PC-3 (cell line): ENCODE data around the gene PRDM1. TPM values are rescaled to one million over a fixed set of nuclear protein-coding genes. Genes with fewer than 3 reads are reported as not detected.

Source experiments
- ATAC-seq: fragments of 200-7000 bp; cut with Tn5 transposase; 2 replicates; pipeline ENCODE4 v1.9.1; 2020; ENCODE audit warnings: mild to moderate bottlenecking, moderate library complexity
- BruUV-seq: library from RNA; stranded (reverse); fragments of 400-500 nt; replicated peaks from 2 replicates; lab custom pipeline; 2021; lab: Mats Ljungman, UMichigan
- CTCF ChIA-PET: fragments of 300-600 bp; sonication (Branson Sonifier 250); formaldehyde crosslinking; loops from one replicate; lab custom pipeline; 2022; ENCODE audit warnings: antibody characterized with exemption; lab: Charles Lee
- POLR2A ChIA-PET: fragments of 300-600 bp; sonication (Branson Sonifier 250); formaldehyde crosslinking; loops from one replicate; lab custom pipeline; 2022; ENCODE audit warnings: antibody characterized with exemption; ENCODE audit not compliant: unreplicated experiment; lab: Charles Lee
- DNase-seq: peaks from one replicate; pipeline ENCODE4 v3.0.0-alpha.2; 2015
- H2AFZ ChIP-seq: fragments of 300-600 bp; sonication (generic); 2 replicates; pipeline ENCODE4 v1.6.0; 2016; ENCODE audit warnings: antibody characterized with exemption, low read length
- H3F3A ChIP-seq: fragments of 300-600 bp; sonication (generic); one replicate; pipeline ENCODE4 v1.6.0; 2017; ENCODE audit warnings: antibody characterized with exemption, low read length, control low read depth, mild to moderate bottlenecking; ENCODE audit not compliant: unreplicated experiment
- H3K27ac ChIP-seq: fragments of 300-600 bp; sonication (generic); 2 replicates; pipeline ENCODE4 v1.5.1; 2016; ENCODE audit warnings: mild to moderate bottlenecking, low read length
- H3K27me3 ChIP-seq: fragments of 300-600 bp; sonication (generic); 2 replicates; pipeline ENCODE4 v1.6.1; 2016; ENCODE audit warnings: low read length, mixed read lengths
- H3K36me3 ChIP-seq: fragments of 300-600 bp; sonication (generic); 2 replicates; pipeline ENCODE4 v1.6.1; 2016; ENCODE audit warnings: low read depth, mixed run types, low read length, mixed read lengths
- H3K4me1 ChIP-seq: fragments of 300-600 bp; sonication (generic); 2 replicates; pipeline ENCODE4 v1.5.1; 2016; ENCODE audit warnings: low read length; ENCODE audit not compliant: insufficient read depth
- H3K4me2 ChIP-seq: fragments of 300-600 bp; sonication (generic); 2 replicates; pipeline ENCODE4 v1.6.0; 2016; ENCODE audit warnings: low read length
- H3K4me3 ChIP-seq: fragments of 300-600 bp; sonication (generic); 2 replicates; pipeline ENCODE4 v1.5.1; 2016; ENCODE audit warnings: mild to moderate bottlenecking, low read length, mixed read lengths
- H3K79me2 ChIP-seq: fragments of 300-600 bp; sonication (generic); 2 replicates; pipeline ENCODE4 v1.6.1; 2017; ENCODE audit warnings: low read length, mixed read lengths
- H3K9ac ChIP-seq: fragments of 300-600 bp; sonication (generic); 2 replicates; pipeline ENCODE4 v1.6.0; 2016; ENCODE audit warnings: mild to moderate bottlenecking, low read length
- H3K9me2 ChIP-seq: fragments of 300-600 bp; sonication (generic); replicated peaks from 2 replicates; pipeline ENCODE4 v1.6.1; 2016; ENCODE audit warnings: mixed run types, low read length, mixed read lengths
- H3K9me3 ChIP-seq: fragments of 300-600 bp; sonication (generic); 2 replicates; pipeline ENCODE4 v1.6.1; 2016; ENCODE audit warnings: low read length, mixed read lengths
- H4K20me1 ChIP-seq: fragments of 300-600 bp; sonication (generic); 2 replicates; pipeline ENCODE4 v1.6.1; 2016; ENCODE audit warnings: low read length, mixed read lengths
- EZH2 ChIP-seq: fragments of 300-600 bp; sonication (generic); IDR thresholded peaks from one replicate; pipeline ENCODE4 v1.6.1; 2017; ENCODE audit warnings: antibody characterized with exemption, mild to moderate bottlenecking, low read length; ENCODE audit not compliant: unreplicated experiment
- EZH2phosphoT487 ChIP-seq: fragments of 300-600 bp; sonication (generic); IDR thresholded peaks from 2 replicates; pipeline ENCODE4 v1.6.1; 2018; ENCODE audit warnings: mild to moderate bottlenecking, antibody characterized with exemption, low read length, borderline replicate concordance
- intact Hi-C: fragments of 100-400 bp; cut with micrococcal nuclease; formaldehyde crosslinking; loops from 2 replicates; pipeline ENCODE4 v1.9.0; 2023
- total RNA-seq: library from RNA; depleted of rRNA; stranded (reverse); fragments of >200 nt; gene quantifications from 2 replicates; pipeline ENCODE4 v1.2.3, GENCODE V29; 2014
- TF ChIP-seq, protein P1 (sequence below): fragments of 300-600 bp; sonication (generic); conservative IDR thresholded peaks from 2 replicates; pipeline ENCODE4 v1.5.1; 2017; ENCODE audit warnings: antibody characterized with exemption, low read depth, mild to moderate bottlenecking, low read length

The PRDM1 gene
- total RNA-seq, 1 experiment from 2014 or later = 2.0 TPM

DNA sequence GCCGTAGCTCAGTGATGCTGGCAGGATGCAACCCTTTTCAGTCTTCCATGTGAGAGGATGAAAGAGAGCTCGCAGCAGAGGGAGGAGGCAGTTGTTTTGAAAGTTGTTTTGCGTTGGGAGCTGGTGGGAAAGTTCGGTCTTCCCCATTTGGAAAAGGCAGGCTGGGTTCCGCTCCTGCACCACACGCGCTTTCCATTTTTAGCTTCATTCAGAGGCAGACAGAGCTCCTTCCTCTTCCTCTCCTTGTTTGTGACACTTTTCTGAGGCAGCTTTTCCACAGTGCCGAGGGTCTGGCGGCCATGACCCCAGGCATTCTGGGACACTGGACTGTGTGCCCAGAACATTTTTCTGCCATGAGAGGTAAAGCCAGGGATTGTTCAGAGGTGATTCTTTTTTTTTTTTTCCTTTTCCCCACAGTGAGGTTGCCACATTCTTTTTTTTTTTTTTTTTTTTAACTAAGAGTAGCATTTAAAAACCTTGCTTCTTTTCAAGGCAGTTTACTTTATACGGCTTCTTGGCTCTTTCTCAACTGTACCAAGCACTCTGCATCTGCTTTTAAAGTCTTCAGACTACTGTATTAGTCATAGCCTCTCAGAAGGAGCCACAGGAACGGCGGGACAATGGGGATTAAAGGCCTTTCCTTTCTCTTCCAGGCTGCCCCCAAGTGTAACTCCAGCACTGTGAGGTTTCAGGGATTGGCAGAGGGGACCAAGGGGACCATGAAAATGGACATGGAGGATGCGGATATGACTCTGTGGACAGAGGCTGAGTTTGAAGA lies 1.6 kb downstream of the PRDM1 start:
- H3K4me1 ChIP-seq = peaks cover 49% of the 10 kb centered on the region
- H3K4me2 ChIP-seq = peak overlapping the region; percentile 97
- POLR2A ChIA-PET = interaction anchor here (0.5 kb wide), 1 partner anchor 238 kb away, joined by 6 read pairs; no protein-coding TSS in a partner anchor
- H3K36me3 ChIP-seq = no peaks in the 10 kb centered on the region
- peaks cover 11% of the 10 kb centered on the region; the same call in 1 of the 2 replicates for H3K79me2 ChIP-seq
- no peak overlapping the region for H3K9ac ChIP-seq
- no peak overlapping the region for H3K27ac ChIP-seq
- no peaks in the 10 kb centered on the region for H3K9me2 ChIP-seq
- CTCF ChIA-PET = interaction anchor here (0.8 kb wide), 1 partner anchor 136 kb away, joined by 4 read pairs; no protein-coding TSS in a partner anchor
- TF ChIP-seq EZH2phosphoT487 (no peak), EZH2 (no peak)
- TF ChIP-seq, protein P1, sequence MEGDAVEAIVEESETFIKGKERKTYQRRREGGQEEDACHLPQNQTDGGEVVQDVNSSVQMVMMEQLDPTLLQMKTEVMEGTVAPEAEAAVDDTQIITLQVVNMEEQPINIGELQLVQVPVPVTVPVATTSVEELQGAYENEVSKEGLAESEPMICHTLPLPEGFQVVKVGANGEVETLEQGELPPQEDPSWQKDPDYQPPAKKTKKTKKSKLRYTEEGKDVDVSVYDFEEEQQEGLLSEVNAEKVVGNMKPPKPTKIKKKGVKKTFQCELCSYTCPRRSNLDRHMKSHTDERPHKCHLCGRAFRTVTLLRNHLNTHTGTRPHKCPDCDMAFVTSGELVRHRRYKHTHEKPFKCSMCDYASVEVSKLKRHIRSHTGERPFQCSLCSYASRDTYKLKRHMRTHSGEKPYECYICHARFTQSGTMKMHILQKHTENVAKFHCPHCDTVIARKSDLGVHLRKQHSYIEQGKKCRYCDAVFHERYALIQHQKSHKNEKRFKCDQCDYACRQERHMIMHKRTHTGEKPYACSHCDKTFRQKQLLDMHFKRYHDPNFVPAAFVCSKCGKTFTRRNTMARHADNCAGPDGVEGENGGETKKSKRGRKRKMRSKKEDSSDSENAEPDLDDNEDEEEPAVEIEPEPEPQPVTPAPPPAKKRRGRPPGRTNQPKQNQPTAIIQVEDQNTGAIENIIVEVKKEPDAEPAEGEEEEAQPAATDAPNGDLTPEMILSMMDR = no peak
- no peaks in the 10 kb centered on the region for H4K20me1 ChIP-seq
- H2AFZ ChIP-seq = peak overlapping the region; percentile 54; the same call in 1 of the 2 replicates
- H3K9me3 ChIP-seq = no peaks in the 10 kb centered on the region
- H3K4me3 ChIP-seq = peak overlapping the region; percentile 86
- no peaks in the 10 kb centered on the region for H3K27me3 ChIP-seq
- ATAC-seq = peak; percentile 28; the same call in 1 of the 2 replicates
- DNase-seq = peak; percentile 53
- intact Hi-C loops = loop anchor here (5.0 to 10.0 kb wide), 4 partner anchors 95 to 563 kb away; no protein-coding TSS in a partner anchor
- H3F3A ChIP-seq = no peaks in the 10 kb centered on the region
- BruUV-seq = no TSS peak

DNA sequence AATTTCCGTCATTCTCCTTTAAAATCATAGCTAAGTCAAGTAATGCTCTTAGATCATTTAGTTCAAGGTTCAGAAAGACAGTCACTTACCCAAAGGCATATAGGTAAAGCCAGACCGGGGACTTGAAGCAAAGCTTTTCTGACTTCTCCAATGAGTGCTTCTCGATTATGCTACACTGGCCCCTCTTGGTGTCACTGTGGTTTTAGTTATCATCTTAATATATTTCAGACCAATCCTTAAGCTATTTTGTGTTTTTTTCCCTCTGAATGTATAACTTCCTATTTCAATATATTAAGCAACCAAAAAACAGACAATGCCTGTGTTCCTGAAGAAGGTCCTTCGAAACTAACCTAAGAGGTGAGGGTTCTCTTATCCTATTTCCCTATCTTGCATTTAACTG lies 3.9 kb downstream of the PRDM1 start:
- DNase-seq (peak; percentile 26), ATAC-seq (no peak)
- BruUV-seq = no TSS peak
- Histone ChIP-seq H2AFZ (no peak overlapping the region), H3K9me3 (no peaks in the 10 kb centered on the region), H3K9ac (no peak overlapping the region), H3K4me1 (peaks cover 37% of the 10 kb centered on the region), H3K27ac (no peak overlapping the region), H3K36me3 (no peaks in the 10 kb centered on the region), H3K4me3 (no peak overlapping the region), H3K9me2 (no peaks in the 10 kb centered on the region), H3K4me2 (no peak overlapping the region), H3K27me3 (no peaks in the 10 kb centered on the region), H3K79me2 (peaks cover 11% of the 10 kb centered on the region; the same call in 1 of the 2 replicates), H3F3A (no peaks in the 10 kb centered on the region), H4K20me1 (no peaks in the 10 kb centered on the region)
- POLR2A ChIA-PET = interaction anchor here (0.5 to 0.6 kb wide), 2 partner anchors 19 to 308 kb away, joined by 3 to 6 read pairs; no protein-coding TSS in a partner anchor
- no peak for TF ChIP-seq EZH2
- TF ChIP-seq, protein P1 = peak; percentile 41; the same call in 1 of the 2 replicates
- intact Hi-C loops = loop anchor here (2.0 kb wide), 2 partner anchors 133 to 211 kb away; no protein-coding TSS in a partner anchor
- CTCF ChIA-PET = interaction anchor here (0.6 to 1.1 kb wide), 4 partner anchors 133 to 416 kb away, joined by 3 to 8 read pairs (median 3); no protein-coding TSS in a partner anchor
